GM12801 (cell line): ENCODE results near the gene MAP3K19.

Experiments
- TF ChIP-seq, protein P1 (sequence below): IDR thresholded peaks from one replicate; pipeline ENCODE4 v1.5.1; 2011; ENCODE audit warnings: control low read depth; ENCODE audit not compliant: insufficient read length; ENCODE audit errors: extremely low read depth

The MAP3K19 gene

DNA sequence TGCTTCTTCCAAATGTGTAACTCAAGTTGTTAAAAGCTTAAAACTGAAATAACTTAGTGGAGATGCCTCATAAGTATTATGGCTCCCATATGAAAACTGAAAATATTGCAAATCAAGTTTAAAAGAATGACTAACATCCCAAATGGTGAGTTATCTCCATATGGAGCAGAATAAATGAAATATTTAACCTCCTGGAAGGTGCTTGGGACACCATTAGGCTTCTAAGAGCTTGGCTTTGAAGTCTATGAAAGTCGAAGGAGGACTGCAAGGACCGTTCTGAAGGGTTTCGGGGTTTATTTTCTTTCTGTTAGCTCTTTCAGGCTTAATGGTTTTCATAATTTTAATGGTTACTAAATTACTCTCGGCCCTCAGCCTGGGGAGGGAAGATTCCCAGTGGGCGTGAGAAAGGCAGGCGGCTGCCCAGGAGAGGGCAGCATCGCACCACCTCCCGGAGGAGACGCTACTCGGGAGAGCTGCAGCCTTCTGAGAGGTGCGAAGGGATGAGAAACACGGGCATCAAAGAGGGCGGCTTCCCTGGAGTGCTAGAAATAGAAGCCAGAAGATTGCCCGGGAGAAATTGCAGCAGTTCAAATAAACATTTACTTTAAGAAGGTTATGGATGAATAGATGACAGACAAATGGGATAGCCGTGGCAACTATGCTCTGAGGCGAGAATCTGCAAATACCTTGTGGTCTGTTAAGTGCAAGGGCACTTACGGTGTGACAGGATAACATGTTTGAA is 43.1 kb downstream of the MAP3K19 start:
- TF ChIP-seq, protein P1, sequence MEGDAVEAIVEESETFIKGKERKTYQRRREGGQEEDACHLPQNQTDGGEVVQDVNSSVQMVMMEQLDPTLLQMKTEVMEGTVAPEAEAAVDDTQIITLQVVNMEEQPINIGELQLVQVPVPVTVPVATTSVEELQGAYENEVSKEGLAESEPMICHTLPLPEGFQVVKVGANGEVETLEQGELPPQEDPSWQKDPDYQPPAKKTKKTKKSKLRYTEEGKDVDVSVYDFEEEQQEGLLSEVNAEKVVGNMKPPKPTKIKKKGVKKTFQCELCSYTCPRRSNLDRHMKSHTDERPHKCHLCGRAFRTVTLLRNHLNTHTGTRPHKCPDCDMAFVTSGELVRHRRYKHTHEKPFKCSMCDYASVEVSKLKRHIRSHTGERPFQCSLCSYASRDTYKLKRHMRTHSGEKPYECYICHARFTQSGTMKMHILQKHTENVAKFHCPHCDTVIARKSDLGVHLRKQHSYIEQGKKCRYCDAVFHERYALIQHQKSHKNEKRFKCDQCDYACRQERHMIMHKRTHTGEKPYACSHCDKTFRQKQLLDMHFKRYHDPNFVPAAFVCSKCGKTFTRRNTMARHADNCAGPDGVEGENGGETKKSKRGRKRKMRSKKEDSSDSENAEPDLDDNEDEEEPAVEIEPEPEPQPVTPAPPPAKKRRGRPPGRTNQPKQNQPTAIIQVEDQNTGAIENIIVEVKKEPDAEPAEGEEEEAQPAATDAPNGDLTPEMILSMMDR, result no peak

GRCh38 chr2:135002836-135003235 is 44.4 kb downstream of the MAP3K19 start:
- TF ChIP-seq, protein P1, result no peak

GRCh38 chr2:134999521-134999920 is 47.7 kb downstream of the MAP3K19 start:
- TF ChIP-seq, protein P1, result no peak

- TF ChIP-seq, protein P1, result no peak
These were observed 58.1 kb downstream of the MAP3K19 start for GRCh38 chr2:134988994-134989605.

DNA sequence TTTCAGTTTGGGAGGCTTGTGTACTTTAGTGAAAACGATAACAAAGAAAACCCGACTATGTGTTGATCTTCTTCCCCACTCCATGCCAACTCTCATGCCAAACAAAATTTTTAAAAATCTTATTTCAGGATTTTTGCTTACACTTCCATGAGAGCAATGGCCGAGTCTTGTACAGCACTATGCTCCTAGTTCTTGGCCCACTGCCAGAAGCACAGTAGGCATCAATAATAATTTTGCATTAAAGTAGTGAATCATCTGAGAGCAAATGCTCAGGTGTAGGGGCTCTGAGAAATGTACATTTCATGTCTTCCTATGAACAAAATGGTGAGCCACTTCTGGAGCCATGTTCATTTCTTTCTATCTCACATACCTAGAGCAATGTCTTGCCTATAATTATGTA is 62.2 kb downstream of the MAP3K19 start:
- TF ChIP-seq, protein P1, result no peak

GRCh38 chr2:134982603-134983002 is 64.6 kb downstream of the MAP3K19 start:
- TF ChIP-seq, protein P1, result no peak

DNA sequence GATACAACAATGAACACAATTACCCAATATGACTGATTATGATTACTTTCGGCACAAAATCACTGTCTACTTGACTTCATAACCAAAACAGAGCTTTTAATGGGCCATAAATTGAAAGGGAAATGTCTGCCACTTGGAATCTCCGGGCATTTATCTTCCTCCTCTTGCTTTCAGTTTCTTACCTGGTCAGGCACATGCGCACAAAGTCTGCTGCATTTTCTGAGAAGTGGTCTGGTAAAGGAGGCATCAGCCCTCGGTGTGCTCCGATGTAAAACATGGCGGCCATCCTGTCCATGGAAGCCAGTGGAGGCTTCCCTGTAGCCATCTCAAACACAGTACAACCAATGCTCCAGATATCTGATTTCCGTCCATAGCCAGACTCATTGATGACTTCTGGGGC is 66.6 kb downstream of the MAP3K19 start:
- TF ChIP-seq, protein P1, result no peak
